Measurements from ENCODE around the gene ELL2. TPM values are rescaled to one million over a fixed set of nuclear protein-coding genes. Genes with fewer than 3 reads are reported as not detected.
A peak's percentile ranks its signal among the peaks of the same experiment; 100 is the strongest.

ELL2 gene
- total RNA-seq, 1 donor from 2014 or later = 118 TPM

DNA sequence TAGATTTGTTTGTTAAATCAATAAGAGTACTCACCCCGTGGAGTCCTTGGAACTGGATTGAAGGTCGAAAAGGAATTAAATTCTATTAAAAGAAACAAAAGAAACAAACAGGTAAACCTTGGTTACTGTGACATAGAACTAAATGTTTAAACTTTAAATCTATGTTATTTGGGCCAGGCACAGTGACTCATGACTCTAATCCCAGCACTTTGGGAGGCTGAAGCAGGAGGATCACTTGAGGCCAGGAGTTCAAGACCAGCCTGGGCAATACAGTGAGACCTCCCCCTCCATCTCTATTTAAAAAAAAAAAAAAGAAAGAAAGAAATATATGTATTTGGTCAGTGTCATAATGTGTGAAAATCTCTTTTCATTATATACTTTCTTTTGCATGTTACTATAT, 18.7 kb downstream of the ELL2 start:
- Mint-ChIP-seq H3K4me1 (ENCODE audit: low read depth, unreplicated experiment) (peaks cover 55% of the 10 kb centered on the region), H3K27me3 (ENCODE audit: low read depth, unreplicated experiment) (no peaks in the 10 kb centered on the region), H3K36me3 (ENCODE audit: low read depth, unreplicated experiment) (peaks cover 6% of the 10 kb centered on the region), H3K9me3 (ENCODE audit: unreplicated experiment) (no peaks in the 10 kb centered on the region), H3K4me3 (ENCODE audit: unreplicated experiment) (no peak overlapping the region), H3K27ac (ENCODE audit: unreplicated experiment) (no peak overlapping the region)
- Histone ChIP-seq H3K4me3 (ENCODE audit: insufficient read depth, low read depth, low read length) (no peak overlapping the region), H3K79me2 (ENCODE audit: insufficient read depth, low read length) (peaks cover 99% of the 10 kb centered on the region), H3K4me2 (ENCODE audit: low read length) (no peak overlapping the region), H3K9ac (ENCODE audit: low read length) (no peak overlapping the region), H2AFZ (ENCODE audit: low read depth, low read length) (no peak overlapping the region), H4K20me1 (ENCODE audit: insufficient read depth, low read length) (peaks cover 67% of the 10 kb centered on the region), H3K36me3 (ENCODE audit: insufficient read depth, low read length) (no peaks in the 10 kb centered on the region), H3K9me3 (ENCODE audit: insufficient read depth, low read depth, low read length) (no peaks in the 10 kb centered on the region), H3K27ac (ENCODE audit: low read depth, low read length) (no peak overlapping the region), H3K27me3 (ENCODE audit: insufficient read depth, low read length) (no peaks in the 10 kb centered on the region), H3K4me1 (ENCODE audit: insufficient read depth, low read length) (no peaks in the 10 kb centered on the region)
- DNase-seq (ENCODE audit: low read depth) (no peak), FAIRE-seq (no peak)
- TF ChIP-seq CTCF (IDR thresholded peaks at IDR 0.05; ENCODE audit: insufficient read depth, low read depth, low read length) (no peak), EZH2 (IDR thresholded peaks at IDR 0.05; ENCODE audit: insufficient read depth, low read length) (no peak)

DNA sequence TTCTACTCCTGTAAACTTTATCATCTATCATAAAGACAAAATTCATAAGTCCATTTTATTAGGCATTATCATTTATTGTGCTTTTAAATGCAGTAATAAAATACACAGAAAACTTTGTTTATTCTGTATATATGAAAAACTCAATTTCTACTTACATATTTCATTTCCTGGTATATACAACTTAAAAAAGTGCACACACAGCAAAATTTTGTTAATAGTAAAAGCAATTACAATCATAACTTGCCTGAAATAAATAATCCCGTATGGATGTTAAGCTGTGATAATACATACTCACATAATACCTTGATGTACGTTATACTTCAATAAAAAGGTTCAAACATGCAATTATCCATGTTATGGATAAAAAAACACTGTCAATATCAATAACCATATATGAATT, 19.2 kb downstream of the ELL2 start:
- no peak overlapping the region for H3K4me3 ChIP-seq (ENCODE audit: insufficient read depth, low read depth, low read length)
- H4K20me1 ChIP-seq (ENCODE audit: insufficient read depth, low read length) = peaks cover 68% of the 10 kb centered on the region
- Mint-ChIP-seq H3K4me1 (ENCODE audit: low read depth, unreplicated experiment) (peaks cover 55% of the 10 kb centered on the region), H3K4me3 (ENCODE audit: unreplicated experiment) (no peak overlapping the region), H3K9me3 (ENCODE audit: unreplicated experiment) (no peaks in the 10 kb centered on the region), H3K36me3 (ENCODE audit: low read depth, unreplicated experiment) (peaks cover 6% of the 10 kb centered on the region), H3K27ac (ENCODE audit: unreplicated experiment) (no peak overlapping the region), H3K27me3 (ENCODE audit: low read depth, unreplicated experiment) (no peaks in the 10 kb centered on the region)
- FAIRE-seq (no peak), DNase-seq (ENCODE audit: low read depth) (no peak)
- no peak overlapping the region for H3K4me2 ChIP-seq (ENCODE audit: low read length)
- H3K36me3 ChIP-seq (ENCODE audit: insufficient read depth, low read length) = no peaks in the 10 kb centered on the region
- no peaks in the 10 kb centered on the region for H3K27me3 ChIP-seq (ENCODE audit: insufficient read depth, low read length)
- no peak overlapping the region for H3K9ac ChIP-seq (ENCODE audit: low read length)
- H2AFZ ChIP-seq (ENCODE audit: low read depth, low read length) = no peak overlapping the region
- H3K9me3 ChIP-seq (ENCODE audit: insufficient read depth, low read depth, low read length) = no peaks in the 10 kb centered on the region
- TF ChIP-seq EZH2 (IDR thresholded peaks at IDR 0.05; ENCODE audit: insufficient read depth, low read length) = no peak
- no peak for TF ChIP-seq CTCF (IDR thresholded peaks at IDR 0.05; ENCODE audit: insufficient read depth, low read depth, low read length)
- no peak overlapping the region for H3K27ac ChIP-seq (ENCODE audit: low read depth, low read length)
- H3K4me1 ChIP-seq (ENCODE audit: insufficient read depth, low read length) = no peaks in the 10 kb centered on the region
- peaks cover 98% of the 10 kb centered on the region for H3K79me2 ChIP-seq (ENCODE audit: insufficient read depth, low read length)

DNA sequence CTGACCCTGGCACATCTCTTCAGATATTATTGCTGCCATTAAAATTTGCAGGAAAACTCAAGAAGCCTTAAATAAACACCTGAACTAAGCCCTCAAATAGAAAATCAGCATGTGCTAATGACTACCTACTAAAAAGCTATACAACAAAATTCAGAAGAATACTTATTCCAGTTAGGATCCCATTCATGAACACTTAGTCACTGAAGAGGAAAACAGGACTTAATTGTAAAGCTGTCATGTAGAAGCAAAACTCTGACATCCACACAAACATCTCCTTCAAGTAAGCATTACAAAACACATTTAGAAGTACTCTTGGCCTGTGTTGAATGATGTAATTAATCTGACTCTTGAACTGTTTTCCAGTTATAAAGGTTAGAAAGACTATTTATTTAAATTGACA, 19.9 kb downstream of the ELL2 start:
- H3K9ac ChIP-seq (ENCODE audit: low read length) = no peak overlapping the region
- Mint-ChIP-seq H3K4me3 (ENCODE audit: unreplicated experiment) (no peak overlapping the region), H3K9me3 (ENCODE audit: unreplicated experiment) (no peaks in the 10 kb centered on the region), H3K27me3 (ENCODE audit: low read depth, unreplicated experiment) (no peaks in the 10 kb centered on the region), H3K36me3 (ENCODE audit: low read depth, unreplicated experiment) (peaks cover 6% of the 10 kb centered on the region), H3K4me1 (ENCODE audit: low read depth, unreplicated experiment) (peaks cover 55% of the 10 kb centered on the region), H3K27ac (ENCODE audit: unreplicated experiment) (peak overlapping the region; percentile 19)
- FAIRE-seq (peak; percentile 52), DNase-seq (ENCODE audit: low read depth) (no peak)
- H3K4me2 ChIP-seq (ENCODE audit: low read length) = no peak overlapping the region
- H3K9me3 ChIP-seq (ENCODE audit: insufficient read depth, low read depth, low read length) = no peaks in the 10 kb centered on the region
- no peak overlapping the region for H3K4me3 ChIP-seq (ENCODE audit: insufficient read depth, low read depth, low read length)
- H2AFZ ChIP-seq (ENCODE audit: low read depth, low read length) = no peak overlapping the region
- H4K20me1 ChIP-seq (ENCODE audit: insufficient read depth, low read length) = peaks cover 72% of the 10 kb centered on the region
- H3K27ac ChIP-seq (ENCODE audit: low read depth, low read length) = no peak overlapping the region
- no peaks in the 10 kb centered on the region for H3K27me3 ChIP-seq (ENCODE audit: insufficient read depth, low read length)
- H3K36me3 ChIP-seq (ENCODE audit: insufficient read depth, low read length) = no peaks in the 10 kb centered on the region
- TF ChIP-seq EZH2 (IDR thresholded peaks at IDR 0.05; ENCODE audit: insufficient read depth, low read length) = no peak
- no peak for TF ChIP-seq CTCF (IDR thresholded peaks at IDR 0.05; ENCODE audit: insufficient read depth, low read depth, low read length)
- H3K4me1 ChIP-seq (ENCODE audit: insufficient read depth, low read length) = no peaks in the 10 kb centered on the region
- H3K79me2 ChIP-seq (ENCODE audit: insufficient read depth, low read length) = peaks cover 98% of the 10 kb centered on the region

All from astrocyte (in vitro differentiated cells and primary cell).